H9 (cell line): ENCODE measurements around the gene CCDC3. TPM values are rescaled to one million over a fixed set of nuclear protein-coding genes. Genes with fewer than 3 reads are reported as not detected.

ENCODE experiments used
- DNase-seq: peaks from one replicate; pipeline ENCODE4 v3.0.0-alpha.2; 2017
- H2AFZ ChIP-seq: one replicate; pipeline ENCODE4 v1.6.1; 2013; ENCODE audit warnings: mild to moderate bottlenecking, low read length, control low read depth, moderate library complexity
- H2AK5ac ChIP-seq: 2 replicates; pipeline ENCODE4 v1.6.1; 2013; ENCODE audit warnings: low read length, control low read depth, mixed read lengths; ENCODE audit not compliant: insufficient read length
- H2BK120ac ChIP-seq: one replicate; pipeline ENCODE4 v1.6.1; 2013; ENCODE audit warnings: low read depth, mild to moderate bottlenecking, low read length, control low read depth, inconsistent platforms; ENCODE audit not compliant: poor library complexity, severe bottlenecking
- H2BK12ac ChIP-seq: 2 replicates; pipeline ENCODE4 v1.6.1; 2013; ENCODE audit warnings: low read length, control low read depth, mixed read lengths, low read depth; ENCODE audit not compliant: insufficient read length
- H2BK15ac ChIP-seq: 2 replicates; pipeline ENCODE4 v1.6.1; 2013; ENCODE audit warnings: low read depth, low read length, control low read depth
- H2BK20ac ChIP-seq: one replicate; pipeline ENCODE4 v1.6.1; 2013; ENCODE audit warnings: low read depth, mild to moderate bottlenecking, low read length, control low read depth, inconsistent platforms; ENCODE audit not compliant: poor library complexity, severe bottlenecking
- H2BK5ac ChIP-seq: 2 replicates; pipeline ENCODE4 v1.6.1; 2013; ENCODE audit warnings: low read length, control low read depth, mixed read lengths; ENCODE audit not compliant: insufficient read length
- H3K14ac ChIP-seq: 2 replicates; pipeline ENCODE4 v1.6.1; 2013; ENCODE audit warnings: low read length, control low read depth; ENCODE audit not compliant: insufficient read depth
- H3K18ac ChIP-seq: 2 replicates; pipeline ENCODE4 v1.6.1; 2013; ENCODE audit warnings: low read depth, mild to moderate bottlenecking, mixed read lengths, low read length, control low read depth; ENCODE audit not compliant: insufficient read length
- H3K23ac ChIP-seq: 2 replicates; pipeline ENCODE4 v1.6.1; 2013; ENCODE audit warnings: low read length, control low read depth, mixed read lengths, low read depth; ENCODE audit not compliant: insufficient read length
- H3K23me2 ChIP-seq: 2 replicates; pipeline ENCODE4 v1.6.1; 2013; ENCODE audit warnings: low read depth, mild to moderate bottlenecking, mixed read lengths, low read length, control low read depth; ENCODE audit not compliant: insufficient read length, poor library complexity, severe bottlenecking
- H3K27ac ChIP-seq: 2 replicates; pipeline ENCODE4 v1.5.1; 2013; ENCODE audit warnings: low read length, control low read depth, mixed read lengths, low read depth; ENCODE audit not compliant: insufficient read length
- H3K27me3 ChIP-seq: 2 replicates; pipeline ENCODE4 v1.6.1; 2013; ENCODE audit warnings: low read length, control low read depth, inconsistent platforms; ENCODE audit not compliant: insufficient read depth
- H3K4ac ChIP-seq: 2 replicates; pipeline ENCODE4 v1.6.1; 2013; ENCODE audit warnings: low read depth, mild to moderate bottlenecking, control low read depth, inconsistent platforms, low read length, moderate library complexity
- H3K4me1 ChIP-seq: 2 replicates; pipeline ENCODE4 v1.6.1; 2013; ENCODE audit warnings: low read length, control low read depth, inconsistent platforms; ENCODE audit not compliant: insufficient read depth
- H3K4me2 ChIP-seq: 2 replicates; pipeline ENCODE4 v1.6.1; 2013; ENCODE audit warnings: low read length, control low read depth, mixed read lengths; ENCODE audit not compliant: insufficient read length, insufficient read depth
- H3K56ac ChIP-seq: 2 replicates; pipeline ENCODE4 v1.6.1; 2013; ENCODE audit warnings: low read depth, mild to moderate bottlenecking, mixed read lengths, low read length, control low read depth; ENCODE audit not compliant: insufficient read length
- H3K79me1 ChIP-seq: 2 replicates; pipeline ENCODE4 v1.6.1; 2013; ENCODE audit warnings: low read depth, mild to moderate bottlenecking, moderate library complexity, low read length, control low read depth, inconsistent platforms; ENCODE audit not compliant: insufficient read depth, poor library complexity, severe bottlenecking
- H3K79me2 ChIP-seq: 2 replicates; pipeline ENCODE4 v1.6.1; 2013; ENCODE audit warnings: low read length, control low read depth, inconsistent platforms; ENCODE audit not compliant: insufficient read depth
- H3K9ac ChIP-seq: 2 replicates; pipeline ENCODE4 v1.6.1; 2013; ENCODE audit warnings: low read length, control low read depth, mixed read lengths; ENCODE audit not compliant: insufficient read length; ENCODE audit errors: extremely low read depth
- H3K9me3 ChIP-seq: one replicate; pipeline ENCODE4 v1.6.1; 2013; ENCODE audit warnings: low read depth, low read length, inconsistent platforms; ENCODE audit not compliant: control insufficient read depth
- H3T11ph ChIP-seq: one replicate; pipeline ENCODE4 v1.6.1; 2013; ENCODE audit warnings: mild to moderate bottlenecking, low read length, control low read depth, inconsistent platforms
- H4K20me1 ChIP-seq: one replicate; pipeline ENCODE4 v1.6.1; 2013; ENCODE audit not compliant: control insufficient read depth, insufficient read length, insufficient read depth
- H4K5ac ChIP-seq: 2 replicates; pipeline ENCODE4 v1.6.1; 2013; ENCODE audit warnings: low read depth, mild to moderate bottlenecking, mixed read lengths, low read length, control low read depth; ENCODE audit not compliant: insufficient read length
- H4K8ac ChIP-seq: replicated peaks from 2 replicates; pipeline ENCODE4 v1.6.1; 2013; ENCODE audit warnings: low read length, control low read depth, mixed read lengths, low read depth; ENCODE audit not compliant: insufficient read length
- H4K91ac ChIP-seq: 2 replicates; pipeline ENCODE4 v1.6.1; 2013; ENCODE audit warnings: low read depth, mild to moderate bottlenecking, moderate library complexity, mixed read lengths, low read length, control low read depth; ENCODE audit not compliant: insufficient read length
- H3K27ac Mint-ChIP-seq, 3 experiments: 2 replicates in 2 of 3; 3 replicates in 1 of 3; pipeline ENCODE4 v1.8.0; 2020 to 2021; ENCODE audit warnings: mixed read lengths in 3 of 3, mild to moderate bottlenecking in 1 of 3, moderate library complexity in 1 of 3
- H3K27me3 Mint-ChIP-seq: 2 replicates; pipeline ENCODE4 v1.8.0; 2021; ENCODE audit warnings: low read depth, mild to moderate bottlenecking, moderate library complexity, mixed read lengths
- H3K36me3 Mint-ChIP-seq, 3 experiments: 2 replicates in 2 of 3; 3 replicates in 1 of 3; pipeline ENCODE4 v1.8.0; 2020 to 2021; ENCODE audit warnings: low read depth in 3 of 3, mixed read lengths in 3 of 3; ENCODE audit not compliant: insufficient read depth in 1 of 3
- H3K4me1 Mint-ChIP-seq, 2 experiments: 2 replicates each; pipeline ENCODE4 v1.8.0; 2020; ENCODE audit warnings: mixed read lengths in 2 of 2
- H3K4me3 Mint-ChIP-seq, 2 experiments: 2 replicates in 1 of 2; 3 replicates in 1 of 2; pipeline ENCODE4 v1.8.0; 2020 to 2021; ENCODE audit warnings: mild to moderate bottlenecking in 2 of 2, mixed read lengths in 2 of 2, moderate library complexity in 1 of 2
- H3K9me3 Mint-ChIP-seq, 2 experiments: 2 replicates in 1 of 2; 3 replicates in 1 of 2; pipeline ENCODE4 v1.8.0; 2020; ENCODE audit warnings: mild to moderate bottlenecking in 2 of 2, mixed read lengths in 2 of 2, moderate library complexity in 1 of 2
- CTCF ChIP-seq: fragments of 200-600 bp; sonication (generic); conservative IDR thresholded peaks from 3 replicates; pipeline ENCODE4 v1.8.0; 2021; ENCODE audit warnings: antibody characterized with exemption, mild to moderate bottlenecking
- WGBS: extraction: QIAGEN DNeasy Blood & Tissue Kit; methylation state at CpG from one replicate; pipeline ENCODE4 v1.1.7; 2013; ENCODE audit warnings: missing lambda C conversion rate, low lambda C conversion rate, mixed read lengths; ENCODE audit not compliant: insufficient read length; ENCODE audit errors: extremely low coverage; 5-methylcytosine and 5-hydroxymethylcytosine counted together
- total RNA-seq: library from RNA; stranded (reverse); gene quantifications from 2 replicates; pipeline ENCODE4 v1.2.1, GENCODE V29; 2021

CCDC3 gene
- total RNA-seq, 1 experiment from 2014 or later = 2.3 TPM

- no peak overlapping the region for H4K8ac ChIP-seq
- H3K18ac ChIP-seq = no peak overlapping the region
- H3K79me1 ChIP-seq = no peaks in the 10 kb centered on the region
- H3K79me2 ChIP-seq = no peaks in the 10 kb centered on the region
- H3K4me3 Mint-ChIP-seq = no peak overlapping the region
- no peak overlapping the region for H2BK12ac ChIP-seq
- H3K23me2 ChIP-seq = no peaks in the 10 kb centered on the region
- no peaks in the 10 kb centered on the region for H4K20me1 ChIP-seq
- H3K4ac ChIP-seq = no peak overlapping the region
- no peak overlapping the region for H3K23ac ChIP-seq
- no peak overlapping the region for H2BK120ac ChIP-seq
- TF ChIP-seq CTCF = no peak
- H3K14ac ChIP-seq = no peak overlapping the region
- H3T11ph ChIP-seq = no peak overlapping the region
- H3K4me1 Mint-ChIP-seq = peaks cover 4 to 5% of the 10 kb centered on the region in 2 experiments
- H2BK20ac ChIP-seq = no peak overlapping the region
- no peak overlapping the region for H4K91ac ChIP-seq
- H2BK5ac ChIP-seq = no peak overlapping the region
- H2AFZ ChIP-seq = no peak overlapping the region
- no peak overlapping the region for H3K4me2 ChIP-seq
- H3K27ac Mint-ChIP-seq = no peak overlapping the region
- no peak overlapping the region for H3K9ac ChIP-seq
- no CpG with 5 or more reads among the region's 2 CpGs for WGBS
- H3K27ac ChIP-seq = no peak overlapping the region
- H3K36me3 Mint-ChIP-seq = no peaks in the 10 kb centered on the region
- no peak for DNase-seq
- H3K9me3 Mint-ChIP-seq = peaks cover 0 to 6% of the 10 kb centered on the region in 2 experiments; a peak in 1 of 5 replicates
- H2BK15ac ChIP-seq = no peak overlapping the region
- no peak overlapping the region for H4K5ac ChIP-seq
- H2AK5ac ChIP-seq = no peak overlapping the region
- H3K27me3 Mint-ChIP-seq = no peaks in the 10 kb centered on the region; the same call in none of the 2 replicates
- no peak overlapping the region for H3K56ac ChIP-seq
- no peaks in the 10 kb centered on the region for H3K9me3 ChIP-seq
- H3K4me1 ChIP-seq = no peaks in the 10 kb centered on the region
- no peaks in the 10 kb centered on the region for H3K27me3 ChIP-seq
These were observed 72.1 kb downstream of the CCDC3 start for GRCh38 chr10:12929381-12929780.
